Left ventricle myocardium inferior (tissue), 1 donor: Measurements from ENCODE around the gene FADS3. TPM values are rescaled to one million over a fixed set of nuclear protein-coding genes. Genes with fewer than 3 reads are reported as not detected.

Experiments
- DNase-seq: peaks from one replicate; pipeline ENCODE4 v3.0.0-alpha.2; 2020
- H3K27ac ChIP-seq: fragments of 200-600 bp; replicated peaks from 2 replicates; pipeline ENCODE4 v1.8.0; 2021
- H3K27me3 ChIP-seq: fragments of 200-600 bp; 2 replicates; pipeline ENCODE4 v1.8.0; 2021; ENCODE audit warnings: low read depth
- H3K36me3 ChIP-seq: fragments of 200-600 bp; 2 replicates; pipeline ENCODE4 v1.8.0; 2021
- H3K4me1 ChIP-seq: fragments of 200-600 bp; 2 replicates; pipeline ENCODE4 v1.8.0; 2021
- H3K4me3 ChIP-seq: fragments of 200-600 bp; 2 replicates; pipeline ENCODE4 v1.8.0; 2021; ENCODE audit warnings: mild to moderate bottlenecking, moderate library complexity
- H3K9me3 ChIP-seq: fragments of 200-600 bp; replicated peaks from 2 replicates; pipeline ENCODE4 v1.8.0; 2021
- intact Hi-C: fragments of 100-400 bp; cut with micrococcal nuclease; formaldehyde crosslinking; loops from one replicate; pipeline ENCODE4 v1.11.0; 2022
- total RNA-seq: library from RNA; stranded (reverse); fragmentation: NEBNext Ultra II Directional; extraction: Animal tissue kit (Norgen Biotek cat#: 25700); gene quantifications from one replicate; pipeline ENCODE4 v1.2.1, GENCODE V29; 2021
- TF ChIP-seq, protein P1 (sequence below): fragments of 200-600 bp; IDR thresholded peaks from 2 replicates; pipeline ENCODE4 v1.8.0; 2021; ENCODE audit warnings: antibody characterized with exemption, mild to moderate bottlenecking, borderline replicate concordance
- donor health status: DM: no; HTN: yes; CAD: no; lungs with severe emphysema.

The FADS3 gene
- total RNA-seq, 1 donor from 2014 or later: 65.5 TPM

DNA sequence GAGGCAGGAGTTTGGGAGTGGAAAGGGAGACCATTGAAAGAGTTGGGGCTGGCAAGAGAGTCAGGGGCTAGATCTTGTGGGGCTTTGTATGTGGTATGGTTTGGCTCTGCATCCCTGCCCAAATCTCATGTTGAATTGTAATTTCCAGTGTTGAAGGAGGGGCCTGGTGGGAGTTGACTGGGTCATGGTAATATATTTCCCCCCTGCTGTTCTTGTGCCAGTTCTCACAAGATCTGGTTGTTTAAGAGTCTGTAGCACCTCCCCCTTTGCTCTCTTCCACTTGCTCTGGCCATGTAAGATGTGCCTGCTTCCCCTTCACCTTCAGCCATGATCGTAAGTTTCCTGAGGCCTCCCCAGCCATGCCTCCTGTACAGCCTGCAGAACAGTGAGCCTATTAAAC is 36.2 kb upstream of the FADS3 start:
- H3K4me1 ChIP-seq: peaks cover 20% of the 10 kb centered on the region
- intact Hi-C loops: no loop called here
- H3K4me3 ChIP-seq: no peak overlapping the region
- TF ChIP-seq, protein P1, sequence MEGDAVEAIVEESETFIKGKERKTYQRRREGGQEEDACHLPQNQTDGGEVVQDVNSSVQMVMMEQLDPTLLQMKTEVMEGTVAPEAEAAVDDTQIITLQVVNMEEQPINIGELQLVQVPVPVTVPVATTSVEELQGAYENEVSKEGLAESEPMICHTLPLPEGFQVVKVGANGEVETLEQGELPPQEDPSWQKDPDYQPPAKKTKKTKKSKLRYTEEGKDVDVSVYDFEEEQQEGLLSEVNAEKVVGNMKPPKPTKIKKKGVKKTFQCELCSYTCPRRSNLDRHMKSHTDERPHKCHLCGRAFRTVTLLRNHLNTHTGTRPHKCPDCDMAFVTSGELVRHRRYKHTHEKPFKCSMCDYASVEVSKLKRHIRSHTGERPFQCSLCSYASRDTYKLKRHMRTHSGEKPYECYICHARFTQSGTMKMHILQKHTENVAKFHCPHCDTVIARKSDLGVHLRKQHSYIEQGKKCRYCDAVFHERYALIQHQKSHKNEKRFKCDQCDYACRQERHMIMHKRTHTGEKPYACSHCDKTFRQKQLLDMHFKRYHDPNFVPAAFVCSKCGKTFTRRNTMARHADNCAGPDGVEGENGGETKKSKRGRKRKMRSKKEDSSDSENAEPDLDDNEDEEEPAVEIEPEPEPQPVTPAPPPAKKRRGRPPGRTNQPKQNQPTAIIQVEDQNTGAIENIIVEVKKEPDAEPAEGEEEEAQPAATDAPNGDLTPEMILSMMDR: no peak
- H3K9me3 ChIP-seq: no peaks in the 10 kb centered on the region
- H3K36me3 ChIP-seq: no peaks in the 10 kb centered on the region
- no peaks in the 10 kb centered on the region for H3K27me3 ChIP-seq
- no peak for DNase-seq
- no peak overlapping the region for H3K27ac ChIP-seq

- TF ChIP-seq, protein P1: no peak
- Histone ChIP-seq H3K27ac (no peak overlapping the region), H3K9me3 (no peaks in the 10 kb centered on the region), H3K36me3 (no peaks in the 10 kb centered on the region), H3K4me3 (no peak overlapping the region), H3K27me3 (no peaks in the 10 kb centered on the region), H3K4me1 (peaks cover 31% of the 10 kb centered on the region)
- no peak for DNase-seq
- intact Hi-C loops: no loop called here
Observed at GRCh38 chr11:61926235-61926634, 34.9 kb upstream of the FADS3 start.

- Histone ChIP-seq H3K36me3 (no peaks in the 10 kb centered on the region), H3K9me3 (no peaks in the 10 kb centered on the region), H3K4me3 (no peak overlapping the region), H3K4me1 (peaks cover 31% of the 10 kb centered on the region), H3K27me3 (no peaks in the 10 kb centered on the region), H3K27ac (no peak overlapping the region)
- intact Hi-C loops: no loop called here
- TF ChIP-seq, protein P1: no peak
- no peak for DNase-seq
Observed at GRCh38 chr11:61925736-61926135, 34.4 kb upstream of the FADS3 start.

GRCh38 chr11:61924064-61924455 is 32.7 kb upstream of the FADS3 start:
- Histone ChIP-seq H3K4me1 (peaks cover 44% of the 10 kb centered on the region), H3K4me3 (no peak overlapping the region), H3K36me3 (no peaks in the 10 kb centered on the region), H3K27ac (peak overlapping the region; percentile 94), H3K9me3 (no peaks in the 10 kb centered on the region), H3K27me3 (peaks cover 10% of the 10 kb centered on the region)
- no peak for DNase-seq
- intact Hi-C loops: no loop called here
- TF ChIP-seq, protein P1: no peak

- H3K27me3 ChIP-seq: peaks cover 10% of the 10 kb centered on the region
- H3K4me1 ChIP-seq: peaks cover 49% of the 10 kb centered on the region
- peak; percentile 79 for DNase-seq
- H3K4me3 ChIP-seq: peak overlapping the region; percentile 19
- no peaks in the 10 kb centered on the region for H3K9me3 ChIP-seq
- intact Hi-C loops: no loop called here
- H3K27ac ChIP-seq: peak overlapping the region; percentile 94
- H3K36me3 ChIP-seq: no peaks in the 10 kb centered on the region
- TF ChIP-seq, protein P1: no peak
Observed at GRCh38 chr11:61923166-61924063, 32.1 kb upstream of the FADS3 start.
